Neural cell (in vitro differentiated cells): ENCODE data around the gene GSTM2. TPM values are rescaled to one million over a fixed set of nuclear protein-coding genes. Genes with fewer than 3 reads are reported as not detected.
"Not testable (repeated sequence)": the region's sequence is repeated elsewhere in the genome, so short reads cannot be mapped to it uniquely, and the experiment has no call there.

Source experiments
- H2AFZ ChIP-seq: fragments of 200-600, 300-800 bp; sonication (generic), shearing (Covaris generic); 2 replicates; pipeline ENCODE4 v1.6.0; 2014; ENCODE audit warnings: low read depth, mild to moderate bottlenecking, antibody characterized with exemption, low read length, moderate library complexity
- H3F3A ChIP-seq: fragments of 200-600 bp; shearing (Covaris generic); 2 replicates; pipeline ENCODE4 v1.6.1; 2016; ENCODE audit warnings: mild to moderate bottlenecking, moderate library complexity, mixed read lengths, antibody characterized with exemption, low read length; ENCODE audit not compliant: insufficient read depth, poor library complexity, severe bottlenecking
- H3K27ac ChIP-seq: fragments of 200-600, 300-800 bp; sonication (generic), shearing (Covaris generic); 2 replicates; pipeline ENCODE4 v1.5.1; 2014; ENCODE audit warnings: mild to moderate bottlenecking, low read length, moderate library complexity
- H3K27me3 ChIP-seq: fragments of 300-800, 200-600 bp; sonication (generic), shearing (Covaris generic); 2 replicates; pipeline ENCODE4 v1.6.0; 2014; ENCODE audit warnings: mild to moderate bottlenecking, low read depth, low read length, moderate library complexity; ENCODE audit not compliant: insufficient read depth
- H3K36me3 ChIP-seq: fragments of 300-800, 200-600 bp; sonication (generic), shearing (Covaris generic); 2 replicates; pipeline ENCODE4 v1.5.1; 2014; ENCODE audit warnings: mild to moderate bottlenecking, antibody characterized with exemption, low read length, moderate library complexity; ENCODE audit not compliant: insufficient read depth
- H3K4me2 ChIP-seq: fragments of 300-800, 200-600 bp; sonication (generic), shearing (Covaris generic); 2 replicates; pipeline ENCODE4 v1.6.0; 2014; ENCODE audit warnings: mild to moderate bottlenecking, low read length
- H3K4me3 ChIP-seq: fragments of 300-800, 200-600 bp; sonication (generic), shearing (Covaris generic); 2 replicates; pipeline ENCODE4 v1.5.1; 2014; ENCODE audit warnings: mild to moderate bottlenecking, low read length, moderate library complexity
- H3K79me2 ChIP-seq: fragments of 200-600 bp; shearing (Covaris generic); replicated peaks from 2 replicates; pipeline ENCODE4 v1.6.0; 2014; ENCODE audit warnings: mild to moderate bottlenecking, low read length, moderate library complexity; ENCODE audit not compliant: insufficient read depth
- H3K9ac ChIP-seq: fragments of 300-800, 200-600 bp; sonication (generic), shearing (Covaris generic); 2 replicates; pipeline ENCODE4 v1.6.1; 2016; ENCODE audit warnings: mild to moderate bottlenecking, low read length, mixed read lengths
- H3K9me2 ChIP-seq: fragments of 200-600 bp; shearing (Covaris generic); 2 replicates; pipeline ENCODE4 v1.6.1; 2016; ENCODE audit warnings: mild to moderate bottlenecking, low read length, mixed read lengths; ENCODE audit not compliant: insufficient read depth
- H3K9me3 ChIP-seq: fragments of 200-600, 300-800 bp; sonication (generic), shearing (Covaris generic); 2 replicates; pipeline ENCODE4 v1.6.1; 2016; ENCODE audit warnings: mild to moderate bottlenecking, mixed run types, low read length, moderate library complexity, mixed read lengths
- H4K20me1 ChIP-seq: fragments of 200-600 bp; shearing (Covaris generic); 2 replicates; pipeline ENCODE4 v1.6.1; 2016; ENCODE audit warnings: mild to moderate bottlenecking, mixed run types; ENCODE audit not compliant: insufficient read depth
- EP300 ChIP-seq: fragments of 450-650 bp; conservative IDR thresholded peaks from 2 replicates; pipeline ENCODE4 v1.6.1; 2014; ENCODE audit warnings: antibody characterized with exemption, mild to moderate bottlenecking, moderate library complexity; ENCODE audit not compliant: poor library complexity, severe bottlenecking
- EZH2 ChIP-seq: fragments of 200-600, 300-800 bp; shearing (Covaris generic), sonication (generic); IDR thresholded peaks from 2 replicates; pipeline ENCODE4 v1.6.1; 2014; ENCODE audit warnings: antibody characterized with exemption, low read length, borderline replicate concordance, mild to moderate bottlenecking; ENCODE audit not compliant: insufficient read depth, poor library complexity, severe bottlenecking
- MXI1 ChIP-seq: fragments of 450-650 bp; conservative IDR thresholded peaks from 2 replicates; pipeline ENCODE4 v1.6.1; 2014; ENCODE audit warnings: antibody characterized with exemption, mild to moderate bottlenecking; ENCODE audit not compliant: poor library complexity, severe bottlenecking
- POLR2AphosphoS5 ChIP-seq: IDR thresholded peaks from 2 replicates; pipeline ENCODE4 v1.6.1; 2012
- RAD21 ChIP-seq: fragments of 450-650 bp; conservative IDR thresholded peaks from 2 replicates; pipeline ENCODE4 v1.6.1; 2014; ENCODE audit warnings: antibody characterized with exemption, mild to moderate bottlenecking, moderate library complexity
- REST ChIP-seq: IDR thresholded peaks from 2 replicates; pipeline ENCODE4 v1.6.1; 2012; ENCODE audit warnings: borderline replicate concordance
- SMC3 ChIP-seq: fragments of 450-650 bp; conservative IDR thresholded peaks from 2 replicates; pipeline ENCODE4 v1.6.1; 2014; ENCODE audit warnings: antibody characterized with exemption, mild to moderate bottlenecking, moderate library complexity; ENCODE audit not compliant: poor library complexity
- TAF1 ChIP-seq: IDR thresholded peaks from 2 replicates; pipeline ENCODE4 v1.6.1; 2012; ENCODE audit warnings: low read depth
- polyA plus RNA-seq: library from polyadenylated mRNA; depleted of rRNA; stranded (reverse); fragments of >200 nt; gene quantifications from 2 replicates; pipeline ENCODE4 v1.2.3, GENCODE V29; 2014
- TF ChIP-seq, protein P1 (sequence below): fragments of 450-650 bp; IDR thresholded peaks from 2 replicates; pipeline ENCODE4 v1.5.1; 2014; ENCODE audit warnings: antibody characterized with exemption, mild to moderate bottlenecking, moderate library complexity; ENCODE audit not compliant: poor library complexity, severe bottlenecking

The GSTM2 gene
- polyA plus RNA-seq, 1 donor from 2014 or later, result 6.8 TPM

GRCh38 chr1:109687109-109687508 is 19.3 kb downstream of the GSTM2 start:
- not testable (repeated sequence) for H2AFZ ChIP-seq, H3K27me3 ChIP-seq, H3K36me3 ChIP-seq, H3K9ac ChIP-seq, H3K9me3 ChIP-seq, H3K4me3 ChIP-seq, H4K20me1 ChIP-seq, H3K27ac ChIP-seq, H3F3A ChIP-seq, H3K4me2 ChIP-seq, H3K79me2 ChIP-seq, H3K9me2 ChIP-seq

DNA sequence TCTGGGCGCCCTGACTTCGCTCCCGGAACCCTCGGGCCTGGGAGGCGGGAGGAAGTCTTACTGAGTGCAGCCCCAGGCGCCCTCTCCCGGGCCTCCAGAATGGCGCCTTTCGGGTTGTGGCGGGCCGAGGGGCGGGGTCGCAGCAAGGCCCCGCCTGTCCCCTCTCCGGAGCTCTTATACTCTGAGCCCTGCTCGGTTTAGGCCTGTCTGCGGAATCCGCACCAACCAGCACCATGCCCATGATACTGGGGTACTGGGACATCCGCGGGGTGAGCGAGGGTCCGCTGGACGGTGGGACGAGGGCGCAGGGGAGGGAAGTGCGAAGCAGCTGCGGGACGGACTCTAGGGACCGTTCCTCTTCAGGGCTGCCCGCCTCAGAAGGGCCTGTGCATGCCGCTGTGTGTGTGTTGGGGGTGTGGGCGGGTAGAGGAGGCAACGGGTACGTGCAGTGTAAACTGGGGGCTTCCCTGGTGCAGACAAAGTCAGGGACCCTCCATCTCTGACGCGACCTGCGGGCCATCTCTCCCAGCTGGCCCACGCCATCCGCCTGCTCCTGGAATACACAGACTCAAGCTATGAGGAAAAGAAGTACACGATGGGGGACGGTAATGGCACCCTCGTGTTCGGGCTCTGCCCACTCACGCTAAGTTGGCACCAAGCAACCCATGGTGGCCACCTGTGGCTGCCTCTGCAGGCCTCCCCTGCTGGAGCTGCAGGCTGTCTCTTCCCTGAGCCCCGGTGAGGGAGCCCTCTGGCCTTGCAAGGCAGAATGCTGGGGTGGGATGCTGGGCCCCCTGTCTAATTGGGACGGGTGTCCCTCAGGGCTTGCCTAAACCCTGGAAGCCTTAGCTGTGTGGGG is 20.0 kb downstream of the GSTM2 start, which contains the start of gene GSTM1:
GSTM1 (plus strand) TSS at position 177 of the 859 bp plus-strand sequence; CDS start at position 234, 57 bp downstream.
- Histone ChIP-seq H3K36me3 (no peaks in the 10 kb centered on the region), H3K4me2 (no peak within 1 kb of the TSS), H2AFZ (no peak within 1 kb of the TSS), H3K79me2 (no peaks in the 10 kb centered on the region), H4K20me1 (no peaks in the 10 kb centered on the region), H3F3A (no peaks in the 10 kb centered on the region), H3K27me3 (no peaks in the 10 kb centered on the region), H3K27ac (no peak within 1 kb of the TSS), H3K9me3 (no peaks in the 10 kb centered on the region), H3K9ac (no peak within 1 kb of the TSS), H3K4me3 (no peak within 1 kb of the TSS), H3K9me2 (no peaks in the 10 kb centered on the region)
- TF ChIP-seq SMC3 (no peak), TAF1 (no peak), EZH2 (no peak), REST (no peak), POLR2AphosphoS5 (no peak), MXI1 (no peak), RAD21 (no peak), EP300 (no peak)
- TF ChIP-seq, protein P1, sequence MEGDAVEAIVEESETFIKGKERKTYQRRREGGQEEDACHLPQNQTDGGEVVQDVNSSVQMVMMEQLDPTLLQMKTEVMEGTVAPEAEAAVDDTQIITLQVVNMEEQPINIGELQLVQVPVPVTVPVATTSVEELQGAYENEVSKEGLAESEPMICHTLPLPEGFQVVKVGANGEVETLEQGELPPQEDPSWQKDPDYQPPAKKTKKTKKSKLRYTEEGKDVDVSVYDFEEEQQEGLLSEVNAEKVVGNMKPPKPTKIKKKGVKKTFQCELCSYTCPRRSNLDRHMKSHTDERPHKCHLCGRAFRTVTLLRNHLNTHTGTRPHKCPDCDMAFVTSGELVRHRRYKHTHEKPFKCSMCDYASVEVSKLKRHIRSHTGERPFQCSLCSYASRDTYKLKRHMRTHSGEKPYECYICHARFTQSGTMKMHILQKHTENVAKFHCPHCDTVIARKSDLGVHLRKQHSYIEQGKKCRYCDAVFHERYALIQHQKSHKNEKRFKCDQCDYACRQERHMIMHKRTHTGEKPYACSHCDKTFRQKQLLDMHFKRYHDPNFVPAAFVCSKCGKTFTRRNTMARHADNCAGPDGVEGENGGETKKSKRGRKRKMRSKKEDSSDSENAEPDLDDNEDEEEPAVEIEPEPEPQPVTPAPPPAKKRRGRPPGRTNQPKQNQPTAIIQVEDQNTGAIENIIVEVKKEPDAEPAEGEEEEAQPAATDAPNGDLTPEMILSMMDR, result no peak
